HG03520 (cell line): ENCODE data around the gene TRIO.
A peak's percentile ranks its signal among the peaks of the same experiment; 100 is the strongest.

Experiments
- ATAC-seq: cut with Tn5 transposase; IDR thresholded peaks from one replicate; pipeline ENCODE4 v1.9.1; 2021; ENCODE audit warnings: mild to moderate bottlenecking, moderate library complexity; ENCODE audit not compliant: unreplicated experiment

Gene TRIO

DNA sequence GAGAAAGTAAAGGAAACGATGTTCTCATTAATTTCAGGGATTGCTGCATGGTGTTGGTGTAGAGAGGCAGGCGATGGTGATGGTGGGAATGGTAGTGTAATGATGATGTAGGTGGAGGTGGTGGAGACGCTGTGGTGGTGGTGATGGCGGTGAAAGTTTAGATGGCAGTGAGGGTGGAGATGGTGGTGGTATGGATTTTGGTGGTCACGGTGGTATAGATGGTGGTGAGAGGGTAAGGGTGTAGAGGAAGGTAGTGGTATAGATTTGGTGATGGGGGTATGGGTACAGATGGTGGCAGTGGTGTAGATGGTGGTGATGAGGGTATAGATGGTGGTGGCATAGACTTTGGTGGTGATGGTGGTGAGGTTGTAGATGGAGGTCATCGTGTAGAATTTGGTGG, 259.3 kb downstream of the TRIO start:
- ATAC-seq: no peak

DNA sequence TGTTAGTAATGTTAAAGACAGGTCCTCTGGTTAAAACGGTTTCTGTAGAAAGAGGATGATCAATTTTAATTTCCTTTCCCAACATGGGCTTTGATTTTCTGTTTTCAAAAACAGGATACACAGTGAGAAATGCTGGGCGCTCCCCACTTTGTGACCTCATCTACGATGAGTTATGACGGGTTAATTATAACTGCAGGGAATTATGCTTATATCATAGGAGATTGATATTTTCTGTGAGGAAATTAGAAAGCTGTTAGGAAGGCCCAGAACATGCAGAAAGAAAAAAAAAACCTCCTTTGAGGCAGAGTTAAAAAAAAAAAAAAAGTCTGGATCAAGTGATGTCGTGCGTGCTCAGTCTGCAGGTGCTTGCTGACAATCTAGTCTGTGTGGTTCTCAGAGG, 261.6 kb downstream of the TRIO start:
- ATAC-seq: no peak

DNA sequence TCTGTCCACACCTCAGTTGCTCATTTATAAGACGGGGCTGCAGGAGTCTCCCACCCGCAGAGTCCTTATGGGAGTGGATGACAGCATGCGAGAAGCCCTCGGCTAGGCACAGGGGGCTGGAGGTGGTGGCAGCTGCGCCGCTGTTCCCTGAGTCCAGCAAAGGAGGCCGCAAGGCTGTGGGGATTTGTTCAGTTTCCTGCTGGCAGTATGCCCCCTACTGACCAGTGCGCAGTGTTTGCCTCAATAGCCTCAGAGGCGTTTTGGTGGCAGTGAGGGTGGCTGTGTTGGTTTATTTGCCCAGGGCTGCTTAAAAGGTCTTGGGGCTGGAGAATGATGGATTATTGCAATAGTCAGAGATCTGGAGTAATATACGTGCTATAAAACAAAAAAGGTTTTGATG, 262.1 kb downstream of the TRIO start:
- ATAC-seq: no peak

DNA sequence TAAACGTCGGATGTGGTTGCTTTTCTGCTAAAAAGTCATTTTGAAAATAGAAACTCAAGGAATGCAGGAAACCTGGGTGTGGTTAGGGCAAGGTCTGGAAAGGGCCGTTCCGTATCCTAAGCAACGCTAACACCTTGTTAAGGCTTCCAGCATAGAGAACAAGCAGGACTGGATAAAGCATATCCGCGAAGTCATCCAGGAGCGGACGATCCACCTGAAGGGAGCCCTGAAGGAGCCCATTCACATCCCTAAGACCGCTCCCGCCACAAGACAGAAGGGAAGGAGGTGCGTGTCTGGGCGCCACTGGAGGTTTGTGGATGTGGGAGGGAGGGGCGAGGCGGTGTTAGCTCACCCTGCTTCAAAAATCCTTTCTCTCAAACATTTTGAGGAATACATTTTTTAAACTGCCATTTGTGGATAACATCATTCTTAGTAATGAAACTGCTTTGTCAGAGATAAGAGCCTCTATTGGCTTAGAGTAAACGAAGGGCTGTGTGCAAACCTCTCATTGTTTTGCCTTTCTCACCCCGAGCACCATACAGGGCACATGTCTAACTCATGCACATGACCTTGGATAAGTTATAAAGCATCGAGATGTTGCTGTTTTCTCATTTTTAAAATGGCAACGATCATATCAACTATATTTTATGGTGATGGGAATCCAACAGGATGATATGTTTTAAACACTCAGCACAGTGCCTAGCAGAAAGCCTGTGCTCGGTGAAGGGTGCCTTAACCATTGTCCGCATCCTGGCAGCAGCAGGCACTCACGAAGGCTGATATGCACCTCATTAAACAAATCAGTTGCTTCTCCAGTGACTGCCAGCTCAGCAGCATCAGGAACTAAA, 262.8 kb downstream of the TRIO start:
- no peak for ATAC-seq

DNA sequence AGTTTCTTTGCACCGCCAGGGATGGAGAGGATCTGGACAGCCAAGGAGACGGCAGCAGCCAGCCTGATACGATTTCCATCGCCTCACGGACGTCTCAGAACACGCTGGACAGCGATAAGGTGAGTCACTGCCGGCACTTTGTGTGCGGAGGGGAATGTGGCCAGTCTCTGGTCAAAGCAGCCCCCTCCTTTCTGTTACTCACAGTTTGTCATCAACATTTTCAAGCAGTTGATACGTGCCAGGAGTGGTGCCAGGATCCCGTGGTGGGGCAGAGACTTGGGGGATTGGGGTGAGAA, 263.4 kb downstream of the TRIO start:
- ATAC-seq: no peak

DNA sequence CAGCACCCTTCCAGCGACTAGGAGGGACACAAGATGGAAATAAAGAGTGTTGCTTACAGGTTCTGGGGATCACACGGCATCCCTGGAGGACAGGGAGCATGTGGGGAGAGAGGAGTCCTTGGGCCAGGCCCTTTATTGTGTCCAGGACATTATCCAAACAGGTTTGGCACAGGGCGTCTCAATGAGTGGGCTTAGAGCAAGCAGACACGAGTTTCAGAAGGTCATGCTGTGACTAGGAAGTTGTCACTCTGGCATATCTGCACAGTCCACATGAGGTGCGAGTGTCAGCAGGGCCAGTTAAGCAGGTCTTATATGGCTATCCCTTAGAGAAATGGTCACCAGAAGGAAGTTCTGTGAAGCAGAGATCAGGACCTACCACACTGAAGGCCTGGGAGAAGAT, 263.9 kb downstream of the TRIO start:
- ATAC-seq: no peak

DNA sequence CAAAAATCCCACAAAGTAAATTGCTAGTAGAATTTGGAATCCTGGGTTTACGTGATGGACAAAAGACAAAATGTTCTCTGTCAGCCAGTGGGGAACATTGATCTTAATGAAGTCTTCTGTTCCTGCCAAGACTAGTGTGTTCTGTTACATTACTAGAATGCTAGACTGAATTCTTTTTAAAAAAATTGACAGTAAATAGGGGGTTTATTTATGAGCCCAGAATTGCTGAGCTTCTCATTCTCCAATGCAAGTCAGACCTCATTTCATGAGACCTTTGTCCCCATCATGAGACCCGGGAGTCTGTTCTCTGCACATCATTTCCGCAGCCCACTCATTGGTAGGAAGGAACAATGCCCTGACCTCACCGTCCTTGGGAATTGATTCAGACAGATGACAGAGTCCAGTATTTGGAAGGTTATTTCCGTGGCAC, 264.6 kb downstream of the TRIO start:
- ATAC-seq: no peak

DNA sequence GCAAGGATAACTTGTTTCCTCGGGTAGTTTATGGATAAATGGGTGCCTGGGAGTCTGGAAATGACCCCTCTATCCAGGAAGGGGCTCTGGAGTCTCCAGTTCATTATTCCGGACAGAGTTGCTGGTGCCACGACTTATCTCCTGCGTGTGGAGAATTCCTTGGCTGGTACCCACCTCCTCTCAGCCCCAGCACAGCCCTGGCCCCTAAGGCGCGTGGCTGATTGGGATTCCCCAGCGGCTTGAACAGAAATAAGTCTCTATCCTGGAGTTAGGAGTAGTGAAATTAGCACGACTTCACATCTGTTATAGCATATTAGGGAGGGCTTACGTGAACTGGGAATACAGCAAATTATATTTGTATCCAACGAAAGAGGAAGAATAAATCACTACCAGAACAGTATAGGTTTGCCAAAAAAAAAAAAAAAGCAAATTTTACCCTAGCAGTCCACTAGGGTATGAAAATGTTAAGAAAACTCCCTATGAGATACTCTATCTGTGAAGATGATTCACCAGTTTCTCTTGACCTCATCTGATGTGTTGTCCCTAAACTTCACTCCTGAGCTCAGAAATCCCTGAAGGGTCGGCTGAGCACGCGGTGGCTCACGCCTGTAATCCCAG, 265.9 kb downstream of the TRIO start:
- no peak for ATAC-seq

DNA sequence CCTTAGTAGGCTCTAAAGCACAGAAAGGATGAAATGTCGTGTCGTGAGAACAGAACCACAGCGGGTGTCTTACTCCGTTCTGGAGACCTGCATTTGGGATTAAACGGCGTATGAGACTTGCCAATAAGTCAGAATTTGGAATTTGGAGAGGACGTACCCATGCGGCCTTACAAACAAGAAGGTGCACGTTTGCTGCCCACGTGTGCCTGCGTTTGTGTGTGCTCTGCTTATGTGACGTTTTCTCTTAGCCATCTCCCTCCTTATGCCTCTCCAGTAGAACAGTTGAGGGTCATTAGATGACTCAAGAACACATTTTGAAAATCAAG, 266.9 kb downstream of the TRIO start:
- ATAC-seq: no peak

DNA sequence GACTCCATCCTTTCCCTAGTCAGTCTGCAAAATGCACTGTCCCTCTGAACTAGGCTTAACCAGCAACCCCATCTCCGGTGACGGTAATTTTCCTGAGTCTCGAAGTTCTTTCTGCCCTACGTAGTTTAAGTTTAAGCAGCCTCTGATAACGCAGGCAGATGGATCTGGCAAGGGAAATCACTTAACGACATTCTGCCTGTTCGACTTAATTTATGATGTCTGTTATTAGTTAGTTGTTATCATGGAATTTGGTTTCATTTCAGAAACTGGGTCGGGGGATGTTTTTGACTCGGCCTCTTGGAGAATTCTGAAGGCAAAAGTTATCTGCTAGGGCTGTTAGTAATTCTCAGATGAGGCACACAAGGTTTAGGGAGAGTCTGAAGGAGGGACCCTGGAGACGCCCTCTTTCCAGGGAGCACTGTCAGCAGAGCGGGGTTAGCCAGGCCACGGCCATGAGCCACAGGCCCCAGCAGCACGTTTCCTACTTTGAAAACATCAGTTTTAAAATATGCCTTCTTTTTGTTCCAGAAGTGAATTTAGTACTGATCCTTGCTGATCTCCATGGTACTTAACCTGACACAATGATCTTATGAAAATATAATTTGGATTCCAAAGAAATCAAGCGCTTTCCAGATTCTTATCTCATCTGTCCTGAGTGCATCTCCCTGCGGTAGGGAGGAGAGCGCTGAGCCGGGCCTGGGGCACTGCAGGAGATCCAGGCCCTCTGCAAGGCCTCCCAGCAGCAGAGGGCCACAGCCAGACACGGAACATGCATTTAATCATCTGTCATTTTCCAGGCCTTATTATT, 267.5 kb downstream of the TRIO start:
- no peak for ATAC-seq

DNA sequence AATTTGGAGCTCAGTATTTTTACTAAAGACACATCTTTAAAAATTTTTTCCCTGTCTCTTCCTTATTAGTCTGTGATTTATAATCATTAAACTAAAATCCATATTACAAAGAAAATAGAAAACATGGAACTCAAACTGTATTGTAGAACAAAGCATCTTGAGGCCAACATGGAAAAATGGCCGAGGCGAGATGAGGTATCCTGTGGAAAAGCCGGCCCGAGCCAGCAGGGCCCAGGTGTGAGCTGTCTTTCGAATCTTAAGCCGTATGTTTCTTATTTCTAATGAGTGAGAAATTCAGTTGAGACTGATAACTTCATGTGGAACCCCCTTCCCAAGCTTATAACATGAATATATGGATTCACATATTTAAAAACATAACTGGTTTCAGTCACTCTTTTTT, 268.1 kb downstream of the TRIO start:
- ATAC-seq: no peak

DNA sequence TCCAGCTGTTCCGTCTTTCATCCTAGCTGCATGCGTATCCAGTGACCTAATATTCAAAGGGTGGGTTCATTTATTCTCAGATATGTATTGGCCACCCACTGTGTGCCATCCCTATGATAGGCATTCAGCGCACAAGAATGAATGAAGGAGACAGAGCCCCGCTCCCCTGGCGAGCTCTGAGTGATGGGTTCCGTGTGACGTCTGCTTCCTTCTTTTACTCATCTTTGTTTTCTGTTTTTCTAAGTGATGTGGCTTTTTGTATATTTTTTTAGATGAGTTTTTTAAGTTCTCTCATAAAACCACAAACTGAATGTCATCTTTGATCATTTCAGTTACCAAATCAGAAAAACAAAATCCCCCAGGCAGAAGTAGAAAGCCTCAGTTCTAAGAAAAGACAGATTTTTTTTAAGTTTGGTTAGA, 270.2 kb downstream of the TRIO start:
- ATAC-seq: no peak

DNA sequence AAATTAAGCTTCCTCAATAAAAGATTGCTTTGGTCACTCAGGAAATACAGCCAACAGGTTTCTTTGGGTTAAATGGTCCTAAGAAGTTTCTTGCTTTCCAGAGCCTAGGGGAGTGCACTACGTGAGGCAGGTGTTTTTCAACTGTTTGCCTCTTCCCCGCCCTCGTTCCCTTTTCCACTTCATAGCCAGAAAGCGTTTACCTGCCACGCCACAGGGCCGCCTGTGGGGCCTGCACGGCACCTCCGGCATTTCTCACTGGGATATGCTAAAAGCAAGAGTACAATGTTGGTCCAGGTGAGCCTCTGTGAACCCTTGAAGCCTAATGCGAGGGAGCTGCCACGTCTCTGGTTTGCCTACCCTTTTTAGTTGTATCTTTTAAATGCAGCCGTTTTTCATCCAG, 270.9 kb downstream of the TRIO start:
- no peak for ATAC-seq

DNA sequence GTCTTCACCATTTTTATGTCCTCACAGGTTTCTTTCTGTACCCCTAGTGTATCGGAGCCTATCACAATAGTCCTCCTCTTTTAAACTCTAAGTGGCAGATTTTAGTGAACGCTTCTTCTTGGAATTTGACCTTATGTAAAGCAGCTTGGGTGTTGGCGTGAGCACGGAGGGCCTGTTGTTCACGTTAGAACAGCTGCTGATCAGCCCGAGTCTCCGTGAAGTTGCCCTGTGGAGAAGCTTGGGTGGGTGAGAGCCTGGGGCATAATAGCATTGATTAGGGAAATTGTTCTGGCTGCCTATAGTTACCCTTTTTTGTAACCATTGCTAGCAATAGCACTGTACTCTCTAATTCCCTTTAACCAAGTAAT, 271.5 kb downstream of the TRIO start:
- peak; percentile 2 for ATAC-seq

DNA sequence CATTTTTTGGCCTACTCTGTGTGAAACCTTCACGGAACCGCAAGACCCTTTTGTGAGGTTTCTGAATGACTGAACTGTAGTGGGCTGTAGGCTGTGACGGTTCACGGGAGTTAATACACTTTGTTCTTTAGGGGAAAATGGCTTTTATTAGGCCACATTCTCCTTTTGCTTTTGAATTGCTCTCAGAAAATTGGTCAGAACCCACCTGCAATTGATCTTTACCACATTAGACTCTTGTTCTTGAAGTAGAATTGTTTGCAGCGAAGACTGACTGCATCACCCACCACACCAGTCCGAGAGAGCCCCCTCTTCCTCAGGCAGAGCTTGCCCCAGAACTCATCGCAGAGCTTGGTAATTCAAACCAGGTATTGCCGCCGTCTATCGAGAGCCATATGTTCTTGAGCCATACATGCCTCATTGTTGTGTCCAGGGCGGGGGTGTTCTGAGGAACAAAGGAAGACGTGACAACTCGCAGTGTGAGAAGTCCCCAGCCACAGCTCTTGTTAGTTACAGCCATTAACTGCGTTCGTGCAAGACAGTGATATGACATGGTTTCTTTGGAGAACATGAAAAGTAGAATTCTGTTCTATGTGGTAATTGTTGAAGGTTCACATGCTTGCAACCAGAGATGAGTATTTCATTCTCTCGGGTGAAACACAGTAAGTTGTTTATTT, 272.0 kb downstream of the TRIO start:
- ATAC-seq: peak; percentile 96

DNA sequence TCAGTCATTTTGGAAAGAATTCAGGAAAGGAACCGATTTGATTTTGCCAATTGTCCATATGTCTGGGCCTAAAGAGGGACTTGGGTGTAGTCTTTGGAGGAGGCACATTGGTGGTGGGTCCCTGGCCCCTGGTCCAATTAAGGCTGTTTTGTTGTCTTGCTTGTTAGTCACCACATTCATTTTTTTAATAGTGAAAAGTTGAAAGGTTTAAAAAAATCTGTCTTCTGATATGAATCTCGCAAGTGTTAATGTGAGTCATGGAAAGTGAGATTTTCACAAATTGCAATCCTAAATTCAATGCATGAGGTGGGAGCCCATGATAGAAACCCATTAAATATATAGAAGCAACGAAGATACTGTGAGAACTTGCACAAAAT, 272.5 kb downstream of the TRIO start:
- ATAC-seq: no peak

DNA sequence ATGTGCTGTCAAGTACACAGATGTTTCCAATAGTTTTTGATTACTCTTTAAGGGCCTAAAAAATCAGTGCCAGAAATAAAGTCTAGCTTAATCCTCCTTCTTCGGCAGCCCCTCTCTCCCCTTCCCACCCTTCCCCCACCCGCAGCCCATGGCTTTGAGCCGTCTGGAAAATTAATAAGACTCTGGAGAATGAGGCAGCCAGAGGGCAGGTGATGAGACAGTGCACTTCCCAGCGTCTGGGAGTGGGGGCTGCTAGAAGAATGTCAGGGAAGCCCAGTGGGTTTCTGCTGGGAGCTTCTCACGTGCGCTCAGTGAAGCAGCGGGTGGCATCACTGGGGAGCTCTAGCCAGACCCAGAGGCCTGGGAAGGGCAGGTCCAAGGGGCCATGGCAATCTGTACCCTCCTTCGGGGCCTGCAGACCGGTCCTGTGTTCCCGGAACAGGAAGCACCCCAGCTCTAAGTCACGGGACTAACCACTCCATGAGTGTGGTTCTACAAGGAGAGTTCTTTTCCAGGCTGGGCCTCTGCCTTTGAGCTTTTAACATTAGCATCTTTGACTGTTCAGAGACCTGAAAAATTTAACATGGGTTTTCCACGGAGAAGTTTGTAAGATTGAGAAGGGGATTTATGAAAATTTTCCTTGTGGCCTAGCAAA, 273.6 kb downstream of the TRIO start:
- no peak for ATAC-seq

DNA sequence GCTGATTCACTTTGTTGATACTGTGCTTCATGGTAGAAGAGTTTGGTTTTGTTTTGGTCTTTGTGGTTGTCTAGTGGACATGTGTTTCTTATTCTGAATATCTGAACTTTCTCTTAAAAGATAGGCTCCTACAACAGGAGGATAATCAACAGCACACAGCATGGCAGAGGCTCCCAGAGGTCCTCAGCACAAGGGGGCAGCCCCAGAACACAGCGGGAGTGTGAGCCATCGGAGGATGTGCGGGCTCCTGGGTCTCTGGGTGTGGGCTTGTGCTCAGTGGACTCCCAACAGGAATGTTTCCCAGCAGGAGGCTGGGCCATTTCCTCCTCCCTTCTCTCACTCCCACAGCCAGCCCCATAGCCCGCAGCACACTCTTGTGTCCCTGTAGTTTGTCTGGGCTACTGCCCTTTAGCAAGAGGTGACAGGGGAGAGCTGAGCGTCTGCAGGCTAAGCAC, 274.2 kb downstream of the TRIO start:
- no peak for ATAC-seq

DNA sequence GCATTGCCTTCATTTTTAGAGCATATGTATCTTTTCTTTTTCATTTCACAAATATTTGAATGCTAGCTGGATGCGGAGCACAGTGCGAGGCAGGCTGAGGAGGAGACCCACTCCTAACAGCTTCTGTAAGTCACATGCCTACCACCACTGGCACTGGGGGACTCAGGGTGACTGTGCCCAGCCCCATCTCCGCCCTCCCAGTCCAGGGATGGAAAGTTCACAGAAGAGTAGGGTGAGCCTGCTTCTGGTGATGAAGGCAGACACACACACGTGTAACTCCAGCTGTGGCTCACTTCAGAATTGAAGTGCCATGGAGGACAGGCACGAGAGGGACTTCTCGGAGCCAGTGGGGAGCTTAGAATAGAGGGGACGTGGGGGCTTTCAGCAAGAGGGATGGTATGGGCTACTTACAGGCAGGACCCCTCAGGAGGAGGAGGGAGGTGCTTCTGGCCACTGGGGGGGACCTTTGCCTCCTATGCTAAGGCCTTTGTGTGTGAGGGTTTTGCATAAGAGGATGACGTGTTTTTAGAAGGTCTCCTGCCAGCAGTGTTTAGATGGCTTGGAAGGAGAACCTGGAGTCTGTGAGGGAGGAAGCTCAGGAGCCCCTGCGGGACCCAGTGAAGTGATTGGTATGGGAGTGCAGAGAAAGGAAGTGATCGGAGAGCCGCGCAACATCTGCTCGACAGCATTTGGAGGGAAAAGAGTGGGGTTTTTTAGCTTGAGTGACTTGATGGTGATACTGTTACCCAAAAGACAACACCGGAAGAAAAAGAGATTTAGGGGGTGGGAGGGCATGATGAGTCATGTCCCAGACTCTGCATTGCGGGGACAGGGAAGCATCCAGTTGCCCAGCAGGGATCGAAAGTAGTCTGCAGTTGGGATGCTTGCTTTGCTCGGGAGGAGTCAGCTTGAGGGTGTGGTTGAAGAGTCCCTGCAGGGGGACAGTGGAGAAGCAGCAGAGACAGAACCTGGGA, 274.9 kb downstream of the TRIO start:
- ATAC-seq: no peak

DNA sequence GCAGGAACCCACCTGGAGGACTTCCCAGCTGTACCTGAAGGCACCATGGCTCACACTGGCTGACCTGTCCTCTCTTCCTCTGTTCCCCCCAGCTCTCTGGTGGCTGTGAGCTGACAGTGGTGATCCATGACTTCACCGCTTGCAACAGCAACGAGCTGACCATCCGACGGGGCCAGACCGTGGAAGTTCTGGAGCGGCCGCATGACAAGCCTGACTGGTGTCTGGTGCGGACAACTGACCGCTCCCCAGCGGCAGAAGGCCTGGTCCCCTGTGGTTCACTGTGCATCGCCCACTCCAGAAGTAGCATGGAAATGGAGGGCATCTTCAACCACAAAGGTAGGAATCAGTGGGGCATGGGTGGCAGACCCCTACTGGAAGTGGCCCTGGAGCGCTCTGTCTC, 276.5 kb downstream of the TRIO start:
- ATAC-seq: no peak
